ENCODE results near the gene SRC. TPM values are rescaled to one million over a fixed set of nuclear protein-coding genes. Genes with fewer than 3 reads are reported as not detected.
A peak's percentile ranks its signal among the peaks of the same experiment; 100 is the strongest.

Gene SRC
- total and polyA plus RNA-seq, 10 donors = 7.0 to 68.0 (median 31.2) TPM

GRCh38 chr20:37383229-37383989 lies 37.5 kb downstream of the SRC start:
- intact Hi-C loops (cut with DNase I; ENCODE audit: low total_unique reads) = loop anchor here (5.0 to 10.0 kb wide), 3 partner anchors 109 to 189 kb away; no protein-coding TSS in a partner anchor
- peak; percentile 61 for DNase-seq
- H3K4me1 ChIP-seq = peaks cover 6 to 71% (median 45%) of the 10 kb centered on the region in 6 donors
- TF ChIP-seq CTCF (IDR thresholded peaks at IDR 0.05 in 8 of 11, conservative IDR thresholded peaks at IDR 0.05 in 3 of 11) (no peak), POLR2A (IDR thresholded peaks at IDR 0.05) (no peak), POLR2AphosphoS5 (IDR thresholded peaks at IDR 0.05) (no peak)
- peak overlapping the region in 4 of 8 donors; percentile 36 to 75 (median 60) for H3K27ac ChIP-seq
- peaks cover 0 to 35% (median 0%) of the 10 kb centered on the region in 6 donors for H3K36me3 ChIP-seq
- WGBS, 5 donors = 73 to 85% (median 77%) methylated on average over 25 of the region's 25 CpGs
- H3K9me3 ChIP-seq = no peaks in the 10 kb centered on the region
- peaks cover 0 to 37% (median 0%) of the 10 kb centered on the region in 7 donors for H3K27me3 ChIP-seq (replicated peaks in 1 of 7)
- H3K4me3 ChIP-seq = peak overlapping the region in 4 of 8 donors; percentile 39 to 71 (median 54)

DNA sequence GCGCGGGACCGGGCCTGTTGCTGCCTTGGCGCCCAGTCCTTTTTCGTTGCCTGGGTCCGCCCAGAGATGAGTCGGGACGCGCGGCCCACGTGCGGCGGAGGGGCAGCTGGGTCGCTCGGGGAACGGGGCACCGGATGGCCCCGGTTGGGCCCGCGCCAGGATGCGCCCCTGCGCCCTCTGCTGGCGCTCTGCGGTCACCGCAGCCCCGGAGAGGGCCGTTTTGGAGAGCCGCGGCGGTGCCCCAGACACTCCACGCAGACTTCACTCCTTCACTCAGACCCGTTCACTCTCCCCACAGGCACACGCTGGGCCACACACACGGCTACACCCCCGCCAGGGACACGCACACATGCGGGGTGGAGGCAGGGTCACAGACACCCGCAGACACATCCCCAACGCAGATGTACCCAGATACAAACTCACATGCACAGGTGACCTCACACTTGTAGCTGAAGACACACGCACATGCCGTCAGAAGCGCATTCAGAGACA lies 38.8 kb downstream of the SRC start:
- WGBS, 5 donors = 9 to 14% (median 11%) methylated on average over 30 to 40 of the region's 42 CpGs
- peaks cover 0 to 37% (median 0%) of the 10 kb centered on the region in 6 donors for H3K36me3 ChIP-seq
- peaks cover 6 to 57% (median 39%) of the 10 kb centered on the region in 6 donors for H3K4me1 ChIP-seq
- DNase-seq = peak; percentile 95
- H3K9me3 ChIP-seq = no peaks in the 10 kb centered on the region
- peak overlapping the region; percentile 13 to 71 (median 45) for H3K4me3 ChIP-seq
- H3K27me3 ChIP-seq (replicated peaks in 1 of 7) = peaks cover 0 to 37% (median 0%) of the 10 kb centered on the region in 7 donors
- peak overlapping the region in 4 of 8 donors; percentile 43 to 75 (median 58) for H3K27ac ChIP-seq
- no peak for TF ChIP-seq POLR2A (IDR thresholded peaks at IDR 0.05)
- peak; percentile 89 to 98 (median 95) for TF ChIP-seq CTCF (IDR thresholded peaks at IDR 0.05 in 8 of 11, conservative IDR thresholded peaks at IDR 0.05 in 3 of 11)
- peak; percentile 74 to 90 (median 80) for TF ChIP-seq POLR2AphosphoS5 (IDR thresholded peaks at IDR 0.05)
- intact Hi-C loops (cut with DNase I; ENCODE audit: low total_unique reads) = loop anchor here (5.0 to 10.0 kb wide), 3 partner anchors 110 to 190 kb away; no protein-coding TSS in a partner anchor

- TF ChIP-seq CTCF (IDR thresholded peaks at IDR 0.05 in 8 of 11, conservative IDR thresholded peaks at IDR 0.05 in 3 of 11) (no peak), POLR2A (IDR thresholded peaks at IDR 0.05) (no peak), POLR2AphosphoS5 (IDR thresholded peaks at IDR 0.05) (no peak)
- WGBS, 5 donors = 80 to 86% (median 83%) methylated on average over 17 of the region's 17 CpGs
- H3K27me3 ChIP-seq (replicated peaks in 1 of 7) = peaks cover 0 to 37% (median 0%) of the 10 kb centered on the region in 7 donors
- H3K9me3 ChIP-seq = no peaks in the 10 kb centered on the region
- H3K4me1 ChIP-seq = peaks cover 6 to 53% (median 38%) of the 10 kb centered on the region in 6 donors
- H3K27ac ChIP-seq = peak overlapping the region in 1 of 8 donors; percentile 75
- H3K4me3 ChIP-seq = peak overlapping the region in 1 of 8 donors; percentile 71
- DNase-seq = peak; percentile 74
- intact Hi-C loops (cut with DNase I; ENCODE audit: low total_unique reads) = loop anchor here (10.0 kb wide), 2 partner anchors 110 to 190 kb away; no protein-coding TSS in a partner anchor
- H3K36me3 ChIP-seq = peaks cover 0 to 40% (median 0%) of the 10 kb centered on the region in 6 donors
These were observed 39.2 kb downstream of the SRC start for GRCh38 chr20:37385176-37385575.
